Brain pericyte (primary cell): ENCODE data around the gene PRB3.

ENCODE experiments used
- DNase-seq: peaks from one replicate; pipeline ENCODE4 v3.0.0-alpha.2; 2012; ENCODE audit warnings: low read depth, low spot score

Gene PRB3

GRCh38 chr12:11269607-11270006 is at the start of gene PRB3:
PRB3 (minus strand) TSS chr12:11269707; CDS start chr12:11269669, 38 bp downstream.
- DNase-seq: no peak

- DNase-seq: no peak
These were observed 40.8 kb upstream of the PRB3 start, which contains the start of gene PRB4 for GRCh38 chr12:11310336-11310735. PRB4 (minus strand) TSS chr12:11310436; CDS start chr12:11310398, 38 bp downstream.

- DNase-seq: peak; percentile 61
These were observed 37.6 kb upstream of the PRB3 start for GRCh38 chr12:11307143-11307542.

- DNase-seq: no peak
These were observed 3.9 kb upstream of the PRB3 start for GRCh38 chr12:11273449-11273848.

GRCh38 chr12:11264501-11264900 is 5.0 kb downstream of the PRB3 start:
- DNase-seq: no peak

- DNase-seq: no peak
These were observed 23.0 kb downstream of the PRB3 start for GRCh38 chr12:11246489-11246888.

- no peak for DNase-seq
These were observed 26.9 kb downstream of the PRB3 start for GRCh38 chr12:11242656-11243055.

GRCh38 chr12:11240348-11240930 is 29.1 kb downstream of the PRB3 start:
- DNase-seq: no peak

- DNase-seq: no peak
These were observed 31.2 kb downstream of the PRB3 start for GRCh38 chr12:11238275-11238674.

GRCh38 chr12:11233532-11233931 is 36.0 kb downstream of the PRB3 start:
- DNase-seq: no peak

GRCh38 chr12:11228296-11228879 is 41.1 kb downstream of the PRB3 start:
- DNase-seq: peak; percentile 15

GRCh38 chr12:11227373-11227772 is 42.1 kb downstream of the PRB3 start:
- no peak for DNase-seq
